OCI-M2 (cell line): Measurements from ENCODE around the gene PANX1.
"Not testable (repeated sequence)": the region's sequence is repeated elsewhere in the genome, so short reads cannot be mapped to it uniquely, and the experiment has no call there.

ENCODE experiments used
- DNase-seq: peaks from one replicate; lab custom pipeline; 2025; ENCODE audit not compliant: unreplicated experiment; lab: John Stamatoyannopoulos, UW

PANX1 gene, protein sequence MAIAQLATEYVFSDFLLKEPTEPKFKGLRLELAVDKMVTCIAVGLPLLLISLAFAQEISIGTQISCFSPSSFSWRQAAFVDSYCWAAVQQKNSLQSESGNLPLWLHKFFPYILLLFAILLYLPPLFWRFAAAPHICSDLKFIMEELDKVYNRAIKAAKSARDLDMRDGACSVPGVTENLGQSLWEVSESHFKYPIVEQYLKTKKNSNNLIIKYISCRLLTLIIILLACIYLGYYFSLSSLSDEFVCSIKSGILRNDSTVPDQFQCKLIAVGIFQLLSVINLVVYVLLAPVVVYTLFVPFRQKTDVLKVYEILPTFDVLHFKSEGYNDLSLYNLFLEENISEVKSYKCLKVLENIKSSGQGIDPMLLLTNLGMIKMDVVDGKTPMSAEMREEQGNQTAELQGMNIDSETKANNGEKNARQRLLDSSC

DNA sequence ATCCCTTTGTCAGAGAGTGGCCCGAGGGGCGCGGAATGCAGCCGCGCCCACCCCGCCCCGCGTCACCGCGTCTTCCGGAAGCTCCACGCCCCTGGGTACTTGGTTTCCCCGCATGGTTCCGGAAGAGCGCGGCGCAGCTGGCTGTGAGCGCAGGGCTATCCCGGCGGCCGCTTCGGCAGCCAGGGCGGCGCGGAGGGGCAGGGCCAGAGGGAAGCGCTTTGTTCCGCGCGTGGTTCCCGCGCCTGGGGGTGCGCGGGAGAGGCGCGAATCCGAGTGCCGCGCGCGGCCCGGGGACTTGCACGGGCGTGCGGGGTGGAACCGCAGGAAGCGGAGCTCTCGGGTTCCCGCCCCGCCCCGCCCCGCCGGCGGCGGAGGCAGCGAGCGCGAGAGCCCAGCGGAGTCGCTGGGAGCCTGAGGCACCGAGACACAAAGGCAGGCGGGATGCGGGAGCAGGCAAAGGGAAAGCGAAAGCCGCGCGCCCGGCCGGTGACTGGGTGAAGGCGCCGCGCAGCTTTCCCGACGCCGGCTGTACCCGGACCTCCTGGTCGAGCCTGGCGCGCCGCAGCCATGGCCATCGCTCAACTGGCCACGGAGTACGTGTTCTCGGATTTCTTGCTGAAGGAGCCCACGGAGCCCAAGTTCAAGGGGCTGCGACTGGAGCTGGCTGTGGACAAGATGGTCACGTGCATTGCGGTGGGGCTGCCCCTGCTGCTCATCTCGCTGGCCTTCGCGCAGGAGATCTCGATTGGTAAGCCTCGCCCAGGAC lies at the start of gene PANX1:
PANX1 (plus strand) TSS at position 96 of the 766 bp plus-strand sequence; CDS start at position 568, 472 bp downstream.
- DNase-seq, result no peak

DNA sequence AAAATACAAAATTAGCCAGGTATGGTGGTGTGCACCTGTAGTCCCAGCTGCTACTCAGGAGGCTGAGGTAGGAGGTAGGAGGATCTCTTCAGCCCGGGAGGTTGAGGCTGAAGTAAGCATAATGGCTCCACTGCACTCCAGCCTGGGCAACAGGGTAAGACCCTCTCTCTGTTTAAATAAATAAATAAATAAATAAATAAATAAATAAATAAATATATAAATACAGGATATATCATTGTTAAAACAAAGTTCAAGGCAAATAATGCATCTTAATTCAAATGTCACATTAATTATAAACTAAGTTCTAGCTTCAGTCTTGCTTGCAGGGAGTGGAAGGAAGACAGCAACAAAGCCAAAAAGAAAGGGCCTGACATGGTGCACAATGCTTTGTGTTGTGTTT lies 44.5 kb upstream of the PANX1 start:
- no peak for DNase-seq

DNA sequence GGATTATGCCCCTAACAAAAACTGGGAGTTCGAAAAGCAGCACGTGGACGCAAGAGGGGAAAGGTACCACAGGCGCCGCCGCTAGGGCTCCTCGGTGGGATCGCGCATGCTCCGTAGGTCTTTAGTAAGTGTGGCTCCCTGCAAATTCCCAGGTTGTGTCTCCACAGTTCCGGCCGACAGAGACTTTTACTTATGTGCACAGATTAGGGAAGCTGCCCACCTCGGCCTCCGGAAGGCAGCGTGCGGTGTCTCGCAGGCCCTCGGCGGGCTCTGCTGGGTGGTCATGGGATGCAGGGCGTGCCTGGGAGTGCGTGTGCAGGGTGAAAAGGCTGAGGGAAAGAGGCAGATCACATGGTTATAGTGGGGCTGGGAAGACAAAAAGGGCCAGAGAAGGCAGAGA lies 39.7 kb upstream of the PANX1 start:
- DNase-seq, result no peak

DNA sequence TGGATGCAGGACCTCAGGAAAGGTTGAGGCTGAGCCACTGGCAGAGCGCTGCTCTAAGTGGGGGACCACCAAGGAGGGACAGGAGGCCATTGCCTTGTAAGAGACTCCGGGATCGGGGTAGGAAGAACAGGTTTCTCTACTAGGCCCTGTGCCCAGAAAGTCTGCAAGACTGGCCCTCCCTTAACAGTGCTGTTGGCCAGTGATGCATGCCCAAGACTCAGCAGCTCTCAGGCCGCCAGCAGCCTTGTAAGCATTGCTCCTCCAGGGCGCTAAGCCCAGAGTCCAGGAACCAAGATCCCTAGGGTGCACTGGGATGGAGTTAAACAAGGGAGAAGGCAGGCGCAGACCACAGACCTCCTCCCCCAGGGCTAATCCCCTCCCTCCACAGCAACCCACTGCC lies 39.3 kb upstream of the PANX1 start:
- no peak for DNase-seq

DNA sequence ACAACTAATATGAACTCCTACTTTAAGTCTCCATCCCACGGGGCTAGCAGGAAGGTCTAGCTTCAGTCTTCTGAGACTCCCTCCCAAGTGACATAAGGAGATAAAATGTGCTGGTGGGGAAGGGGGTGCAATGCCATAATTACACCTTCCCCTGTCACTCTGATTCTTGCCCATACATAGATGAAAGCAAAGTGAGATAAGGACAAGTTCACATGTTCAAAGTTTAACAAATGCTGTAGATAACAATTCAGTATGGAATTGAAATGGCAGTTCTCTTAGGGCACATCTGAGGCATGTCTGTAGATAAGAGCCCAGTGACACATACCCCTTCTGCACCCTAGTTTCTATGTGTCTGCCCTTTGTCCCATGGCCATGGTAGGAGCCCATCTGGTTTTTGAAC lies 38.2 kb upstream of the PANX1 start:
- no peak for DNase-seq

DNA sequence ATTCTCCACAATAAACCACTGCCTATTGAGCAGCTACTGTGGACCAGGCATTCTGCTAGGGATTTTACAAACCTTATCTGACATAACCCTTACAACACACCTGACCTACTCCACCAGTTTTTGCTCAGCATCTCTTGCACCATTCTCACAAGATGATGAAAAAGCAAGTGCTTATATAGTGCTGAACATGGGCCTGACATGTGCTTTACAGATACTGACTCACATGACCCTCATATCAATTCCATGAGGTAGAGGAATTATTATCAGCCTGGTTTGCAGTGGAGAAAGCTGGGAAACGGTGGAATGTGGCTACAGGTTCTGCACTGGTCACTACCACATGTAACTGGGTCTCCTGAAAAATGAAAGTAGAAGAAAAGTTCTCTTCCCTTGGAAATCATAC lies 37.5 kb upstream of the PANX1 start:
- DNase-seq, result no peak

DNA sequence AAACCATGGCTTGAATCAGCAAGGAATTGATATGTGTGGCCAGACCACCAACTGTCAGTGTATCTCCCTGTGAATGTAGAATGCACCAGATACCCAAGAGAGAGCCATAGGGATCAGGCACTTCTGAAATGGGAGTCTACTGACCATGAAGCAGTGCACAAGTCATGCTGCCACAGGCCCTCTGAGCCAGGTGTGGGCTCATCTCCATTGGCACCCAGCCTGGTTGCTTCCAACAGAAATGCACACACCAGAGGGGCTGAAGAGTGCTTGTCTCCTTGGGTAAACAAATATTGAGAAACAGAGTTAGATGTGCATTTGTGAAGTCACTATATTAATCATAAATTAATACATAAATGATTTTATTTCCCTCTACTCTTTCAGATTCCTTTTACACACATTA lies 28.4 kb upstream of the PANX1 start:
- DNase-seq, result no peak

DNA sequence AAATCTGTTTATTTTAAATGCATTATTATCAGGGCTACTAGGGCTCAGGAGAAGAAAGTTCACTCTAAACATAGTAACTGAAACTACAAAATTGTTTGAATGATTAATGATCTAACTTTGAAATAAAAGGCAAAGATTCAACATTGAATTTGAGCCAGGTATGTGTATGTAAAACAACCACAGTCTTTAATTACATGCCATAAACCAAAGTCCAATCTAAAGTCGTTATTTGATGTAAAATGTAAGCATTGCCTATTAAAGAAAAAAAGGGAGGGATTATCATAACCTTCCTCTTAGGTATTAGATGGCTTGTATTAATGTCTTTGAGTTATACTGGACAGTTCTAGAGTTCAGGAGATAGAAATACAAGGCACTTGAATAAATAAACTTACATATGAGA lies 25.2 kb upstream of the PANX1 start:
- no peak for DNase-seq

DNA sequence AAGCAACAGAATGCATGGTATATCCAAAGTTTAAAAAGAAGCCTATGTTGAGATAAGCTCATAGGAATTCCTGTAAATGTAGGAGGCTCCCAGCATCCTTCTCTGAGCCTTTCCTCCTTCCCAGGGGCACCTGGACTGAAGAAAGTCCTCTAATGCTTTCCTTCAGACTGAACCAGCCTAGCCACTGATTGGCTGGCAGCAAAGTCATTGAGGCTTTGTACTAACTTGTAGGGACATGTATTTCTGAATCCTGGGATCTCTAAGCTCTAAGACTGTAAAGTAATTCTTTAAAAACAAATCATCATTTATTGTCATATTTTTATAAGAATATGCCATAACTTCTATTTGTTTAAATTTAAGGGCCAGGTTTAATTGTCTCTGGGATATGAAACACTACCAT lies 23.9 kb upstream of the PANX1 start:
- no peak for DNase-seq

DNA sequence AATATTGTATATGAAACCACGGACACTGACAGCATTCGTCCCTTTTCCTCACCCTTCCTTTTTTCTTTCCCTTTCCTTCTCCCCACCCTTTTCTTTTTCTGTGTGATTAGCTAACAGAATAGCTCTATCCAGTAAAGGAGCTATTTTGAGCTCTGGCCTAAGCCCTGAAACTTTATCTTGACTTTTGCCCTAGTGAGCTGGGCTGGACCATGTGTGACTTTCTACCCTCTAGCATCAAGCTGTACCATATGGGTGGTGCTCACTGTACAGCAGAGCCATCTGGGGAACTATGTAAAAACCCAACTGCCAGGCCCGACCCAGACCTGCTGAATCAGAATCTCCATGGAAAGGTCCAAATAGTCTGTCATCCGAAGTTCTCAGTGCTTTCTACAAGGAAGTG lies 21.9 kb upstream of the PANX1 start:
- no peak for DNase-seq

DNA sequence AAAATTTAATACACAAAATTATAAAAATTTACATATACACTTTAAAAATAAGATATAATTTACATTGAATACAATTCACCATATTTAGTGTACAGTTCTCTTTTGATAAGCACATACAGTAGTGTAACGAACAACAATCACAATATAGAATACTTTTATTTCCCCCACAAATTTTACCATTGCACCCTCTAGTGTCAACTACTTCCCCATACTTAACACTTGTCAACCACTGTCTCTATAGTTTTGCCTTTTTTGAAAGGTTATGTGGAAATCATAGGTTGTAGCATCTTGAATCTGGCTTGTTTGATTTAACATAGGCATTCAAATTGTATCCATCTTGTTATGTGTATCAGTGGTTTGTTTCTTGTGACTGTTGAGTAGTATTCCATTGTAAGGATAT lies 21.3 kb upstream of the PANX1 start:
- no peak for DNase-seq

DNA sequence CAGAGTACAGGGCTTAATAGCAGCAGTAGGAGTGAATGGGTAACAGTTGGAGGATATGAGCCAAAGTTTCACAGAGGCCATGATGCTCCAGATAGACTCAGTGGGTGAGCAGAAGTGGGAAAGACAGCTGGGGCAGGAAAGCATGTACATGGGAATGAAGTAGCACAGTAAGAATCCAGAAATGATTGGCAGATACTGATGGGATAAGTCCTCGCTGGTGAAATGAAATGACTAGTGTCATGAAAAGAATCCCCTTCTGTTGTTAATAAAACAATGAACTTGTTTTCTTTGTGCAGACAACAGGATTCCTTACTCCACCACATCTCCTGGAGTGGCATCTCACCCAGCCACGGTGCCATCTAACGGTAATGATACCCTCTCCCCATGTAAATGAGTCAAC lies 17.4 kb upstream of the PANX1 start:
- no peak for DNase-seq

DNA sequence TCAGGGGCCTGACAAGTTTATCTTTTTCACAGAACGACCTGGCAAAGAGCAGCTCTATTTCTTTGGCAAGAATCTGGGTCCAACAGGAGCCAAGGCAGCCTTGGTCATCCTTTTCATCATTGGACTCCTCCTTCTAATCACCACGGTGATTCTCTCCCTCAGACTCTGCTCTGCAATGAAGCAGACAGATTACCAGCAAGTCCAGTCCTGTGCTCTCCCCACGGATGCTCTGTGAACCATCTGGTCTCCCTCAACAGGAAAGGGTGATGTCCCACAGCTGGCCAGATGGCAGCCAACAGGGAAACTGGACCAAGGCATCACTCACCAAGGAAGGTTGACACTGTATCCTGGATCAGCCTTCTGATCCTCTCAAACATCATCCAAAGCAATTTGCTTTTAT lies 17.0 kb upstream of the PANX1 start:
- DNase-seq, result no peak

DNA sequence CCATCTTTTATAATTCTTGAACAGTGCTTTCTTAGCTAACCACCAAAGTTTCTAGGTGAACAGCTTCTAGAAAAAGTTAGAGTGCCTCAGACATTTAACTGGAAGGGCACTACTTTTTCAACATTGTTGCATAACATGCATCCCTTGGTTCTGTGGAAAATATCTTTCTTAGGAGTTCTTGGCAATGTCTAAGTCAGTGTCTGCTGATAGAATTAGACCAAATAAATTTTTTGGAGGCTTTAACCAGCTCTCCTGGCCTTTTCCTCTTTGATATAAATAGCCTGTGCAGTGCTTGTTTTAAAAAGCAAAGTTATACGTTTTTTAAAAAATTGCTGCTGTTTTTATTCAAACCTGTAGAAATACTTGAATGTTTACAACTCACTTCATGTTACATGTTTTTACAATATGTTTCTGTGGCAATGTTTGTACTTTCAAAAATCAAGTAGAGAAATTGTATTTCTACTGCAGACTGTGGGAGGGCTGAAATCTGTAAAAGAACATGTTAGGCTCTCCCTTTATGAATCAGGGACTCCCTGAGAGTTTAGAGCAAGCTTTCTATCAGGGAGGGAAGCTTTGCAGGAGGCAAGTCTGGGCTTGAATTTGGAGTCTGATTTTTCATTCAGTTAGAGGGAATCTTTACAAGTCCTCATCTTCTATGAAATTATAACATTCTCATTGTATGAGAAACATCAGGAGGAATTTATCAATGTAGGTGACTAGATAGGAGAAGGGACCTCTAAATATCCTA lies 16.3 kb upstream of the PANX1 start:
- no peak for DNase-seq

DNA sequence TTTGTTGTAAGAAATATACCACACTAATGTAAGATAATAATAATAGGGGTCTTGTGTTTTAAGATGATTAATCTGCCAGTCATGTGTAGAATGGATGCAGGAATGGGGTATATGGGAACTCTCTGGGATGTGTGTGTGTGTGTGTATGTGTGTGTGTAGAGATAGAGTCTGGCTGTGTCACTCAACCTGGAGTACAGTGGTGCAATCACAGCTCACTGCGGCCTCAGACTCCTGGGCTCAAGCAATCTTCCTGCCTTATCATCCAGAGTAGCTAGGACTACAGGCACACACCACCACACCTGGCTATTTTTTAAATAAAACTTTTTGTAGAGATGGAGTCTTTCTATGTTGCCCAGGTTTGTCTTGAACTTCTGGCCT lies 11.5 kb upstream of the PANX1 start:
- DNase-seq, result no peak

DNA sequence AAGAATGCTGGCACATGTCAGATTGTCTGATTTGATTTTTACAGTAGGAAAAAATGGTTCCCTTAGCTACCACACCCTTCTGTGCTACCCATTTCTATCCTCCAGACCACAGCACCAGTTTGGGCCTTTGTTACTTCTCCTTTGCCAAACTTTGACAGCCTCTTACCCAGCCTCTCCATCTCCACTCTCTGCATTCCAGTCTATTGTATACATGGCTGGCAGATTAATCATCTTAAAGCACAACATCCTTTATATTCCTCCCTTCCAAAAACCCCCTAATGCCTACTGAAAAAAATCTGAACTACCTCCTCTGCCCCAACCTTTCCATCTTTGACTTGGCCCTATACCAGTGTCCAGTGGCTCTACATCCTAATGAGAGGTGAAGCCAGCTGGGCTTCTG lies 10.8 kb upstream of the PANX1 start:
- DNase-seq, result no peak

DNA sequence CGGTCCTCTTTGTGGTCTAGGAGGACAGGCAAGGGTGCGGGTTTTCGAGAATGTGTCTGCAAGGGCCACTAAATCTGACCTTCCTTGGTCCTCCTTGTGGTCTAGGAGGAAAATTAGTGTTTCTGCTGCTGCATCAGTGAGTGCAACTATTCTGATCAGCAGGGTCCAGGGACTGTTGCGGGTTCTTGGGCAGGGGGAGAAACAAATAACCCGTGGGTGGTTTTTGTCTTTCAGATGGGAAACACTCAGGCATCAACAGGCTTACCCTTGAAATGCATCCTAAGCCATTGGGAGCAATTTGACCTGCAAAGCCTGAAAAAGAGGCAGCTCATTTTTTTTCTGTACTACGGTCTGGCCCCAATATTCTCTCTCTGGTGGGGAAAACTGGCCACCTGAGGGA lies 9.0 kb upstream of the PANX1 start:
- not testable (repeated sequence) for DNase-seq

DNA sequence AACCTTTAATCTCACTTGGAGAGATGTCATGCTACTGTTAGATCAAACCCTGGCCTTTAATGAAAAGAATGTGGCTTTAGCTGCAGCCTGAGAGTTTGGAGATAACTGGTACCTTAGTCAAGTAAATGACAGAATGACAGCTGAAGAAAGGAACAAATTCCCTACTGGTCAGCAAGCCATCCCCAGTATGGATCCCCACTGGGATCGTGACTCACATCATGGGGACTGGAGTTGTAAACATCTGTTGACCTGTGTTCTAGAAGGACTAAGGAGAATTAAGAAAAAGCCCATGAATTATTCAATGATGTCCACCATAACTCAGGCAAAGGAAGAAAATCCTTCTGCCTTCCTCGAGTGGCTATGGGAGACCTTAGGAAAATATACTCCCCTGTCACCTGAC lies 8.1 kb upstream of the PANX1 start:
- not testable (repeated sequence) for DNase-seq

DNA sequence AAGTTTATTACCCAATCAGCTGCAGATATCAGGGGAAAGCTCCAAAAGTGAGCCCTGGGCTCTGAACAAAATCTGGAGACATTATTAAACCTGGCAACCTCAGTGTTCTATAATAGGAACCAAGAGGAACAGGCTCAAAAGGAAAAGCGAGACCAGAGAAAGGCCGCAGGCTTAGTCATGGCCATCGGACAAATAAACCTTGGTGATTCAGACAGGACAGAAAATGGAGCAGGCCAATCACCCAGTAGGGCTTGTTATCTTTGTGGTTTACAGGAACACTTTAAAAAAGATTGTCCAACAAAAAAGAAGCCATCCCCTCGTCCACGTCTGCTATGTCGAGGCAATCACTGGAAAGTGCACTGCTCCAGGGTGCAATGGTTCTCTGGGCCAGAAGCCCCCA lies 7.7 kb upstream of the PANX1 start:
- DNase-seq, result no peak

DNA sequence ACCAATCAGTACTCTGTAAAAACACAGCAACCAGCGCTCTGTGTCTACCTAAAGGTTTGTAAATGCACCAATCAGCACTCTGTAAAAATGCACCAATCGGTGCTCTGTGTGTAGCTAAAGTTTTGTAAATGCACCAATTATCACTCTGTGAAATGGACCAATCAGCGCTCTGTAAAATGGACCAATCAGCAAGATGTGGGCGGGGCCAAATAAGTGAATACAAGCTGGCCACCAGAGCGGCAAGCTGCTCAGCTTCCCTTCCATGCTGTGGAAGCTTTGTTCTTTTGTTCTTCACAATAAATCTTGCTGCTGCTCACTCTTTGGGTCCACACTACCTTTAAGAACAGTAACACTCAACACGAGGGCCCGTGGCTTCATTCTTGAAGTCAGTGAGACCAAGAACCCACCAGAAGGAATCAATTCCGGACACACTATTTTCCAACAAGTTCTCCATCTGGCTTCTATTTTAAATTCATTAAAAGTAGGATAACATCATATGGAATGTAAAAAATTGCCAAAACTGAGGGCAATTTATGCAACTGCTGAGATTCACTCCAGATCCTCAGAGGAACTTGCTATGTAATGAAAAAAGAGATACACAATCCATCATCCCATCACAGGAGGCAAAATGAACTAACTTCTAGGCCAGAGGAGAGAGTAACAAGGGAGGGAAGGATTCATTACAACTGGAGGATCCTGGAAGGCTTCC lies 3.1 kb upstream of the PANX1 start:
- no peak for DNase-seq

DNA sequence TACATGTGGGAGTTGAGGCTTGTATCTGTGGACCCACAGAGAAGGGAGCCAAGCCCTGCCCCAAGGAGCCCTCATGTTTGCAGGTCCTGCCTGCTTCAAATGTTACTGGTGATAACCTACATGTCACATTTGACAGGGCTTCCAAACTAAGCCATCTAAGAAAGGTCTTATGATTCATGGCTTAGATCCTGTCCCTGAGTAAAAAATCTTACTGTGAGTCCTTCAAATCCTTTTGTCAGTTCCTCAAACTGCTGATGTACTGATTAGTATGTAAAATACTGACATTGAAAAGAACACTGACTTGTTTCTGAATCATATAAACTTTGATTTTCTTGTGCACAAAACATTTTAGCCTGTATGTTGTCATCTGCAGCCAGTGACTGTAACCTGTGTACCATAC lies 1.0 kb upstream of the PANX1 start:
- no peak for DNase-seq
